Epithelial cell of esophagus (primary cell): ENCODE results near the gene FAM200A.
A peak's percentile ranks its signal among the peaks of the same experiment; 100 is the strongest.

Experiments used
- DNase-seq: peaks from one replicate; pipeline ENCODE4 v3.0.0; 2010; ENCODE audit warnings: low read depth
- H3K4me3 ChIP-seq: 2 replicates; pipeline ENCODE4 v1.5.1; 2011; ENCODE audit warnings: mild to moderate bottlenecking, low read length, control low read depth
- CTCF ChIP-seq: IDR thresholded peaks from 2 replicates; pipeline ENCODE4 v1.5.1; 2011; ENCODE audit warnings: low read depth, mild to moderate bottlenecking, low read length, control low read depth, inconsistent platforms; ENCODE audit not compliant: insufficient read depth; ENCODE audit errors: missing control alignments

The FAM200A gene

GRCh38 chr7:99562832-99563231, 10.9 kb upstream of the FAM200A start:
- no peak for TF ChIP-seq CTCF
- peak overlapping the region; percentile 30 for H3K4me3 ChIP-seq
- peak; percentile 98 for DNase-seq

- DNase-seq, result no peak
- H3K4me3 ChIP-seq, result peak overlapping the region; percentile 30
- TF ChIP-seq CTCF, result no peak
Measured at GRCh38 chr7:99562114-99562784, 10.3 kb upstream of the FAM200A start.

GRCh38 chr7:99561737-99562051, 9.8 kb upstream of the FAM200A start:
- no peak for DNase-seq
- TF ChIP-seq CTCF, result no peak
- H3K4me3 ChIP-seq, result peak overlapping the region; percentile 30

GRCh38 chr7:99560834-99561736, 9.2 kb upstream of the FAM200A start:
- no peak overlapping the region for H3K4me3 ChIP-seq
- no peak for TF ChIP-seq CTCF

GRCh38 chr7:99559175-99559915, 7.4 kb upstream of the FAM200A start:
- peak overlapping the region; percentile 73 for H3K4me3 ChIP-seq
- peak; percentile 46 for DNase-seq
- TF ChIP-seq CTCF, result no peak

More at GRCh38 chr7:99560834-99561736, 9.2 kb upstream of the FAM200A start:
- DNase-seq, result peak; percentile 91

GRCh38 chr7:99558306-99559174, 6.6 kb upstream of the FAM200A start, which contains the start of gene ZNF655:
ZNF655 (plus strand) TSS chr7:99558642; CDS start chr7:99560560, 1,918 bp downstream.
- no peak for TF ChIP-seq CTCF
- H3K4me3 ChIP-seq, result peak within 1 kb of the TSS; percentile 73
- DNase-seq, result peak; percentile 79
